CD4-positive, CD25-positive, alpha-beta regulatory T cell (primary cell): Measurements from ENCODE around the gene APOA5. TPM values are rescaled to one million over a fixed set of nuclear protein-coding genes. Genes with fewer than 3 reads are reported as not detected.

Source experiments
- ATAC-seq, 2 donors: fragments of 150-1000 bp; cut with Tn5 transposase; one replicate each; pipeline ENCODE4 v1.10.0; 2021; ENCODE audit warnings: low read depth in 2 of 2, moderate number of reproducible peaks in 2 of 2, moderate library complexity in 1 of 2
- DNase-seq, 3 donors: peaks; one replicate each; pipeline versions ENCODE4 v3.0.0 to v3.0.0-alpha.2; 2012 to 2022; ENCODE audit warnings: mixed read lengths in 1 of 3
- H3K27ac ChIP-seq: one replicate; pipeline ENCODE4 v1.7.0; 2013; ENCODE audit warnings: mild to moderate bottlenecking, low read length; ENCODE audit not compliant: insufficient read depth, poor library complexity, severe bottlenecking
- H3K27me3 ChIP-seq: one replicate; pipeline ENCODE4 v1.7.0; 2013; ENCODE audit warnings: low read length; ENCODE audit not compliant: control insufficient read depth, insufficient read depth
- H3K36me3 ChIP-seq: one replicate; pipeline ENCODE4 v1.7.0; 2013; ENCODE audit warnings: mild to moderate bottlenecking, low read length, moderate library complexity; ENCODE audit not compliant: control insufficient read depth, insufficient read depth
- H3K4me1 ChIP-seq: 2 replicates; pipeline ENCODE4 v1.7.0; 2013; ENCODE audit warnings: mild to moderate bottlenecking, low read length; ENCODE audit not compliant: insufficient read depth, control insufficient read depth, poor library complexity, severe bottlenecking
- H3K4me3 ChIP-seq: one replicate; pipeline ENCODE4 v1.7.0; 2013; ENCODE audit warnings: low read depth, mild to moderate bottlenecking, low read length, moderate library complexity
- H3K9me3 ChIP-seq, 2 experiments: 1 replicate in 1 of 2; 2 replicates in 1 of 2; pipeline ENCODE4 v1.7.0; 2013; ENCODE audit warnings: low read length in 2 of 2, mild to moderate bottlenecking in 1 of 2, moderate library complexity in 1 of 2; ENCODE audit not compliant: control insufficient read depth in 2 of 2
- H3K27ac Mint-ChIP-seq, 3 donors: one replicate each; pipeline ENCODE4 v1.8.0; 2020 to 2022; ENCODE audit warnings: mild to moderate bottlenecking in 3 of 3, mixed read lengths in 3 of 3, moderate library complexity in 2 of 3
- H3K27me3 Mint-ChIP-seq: one replicate; pipeline ENCODE4 v1.8.0; 2022; ENCODE audit warnings: mild to moderate bottlenecking, mixed read lengths
- H3K36me3 Mint-ChIP-seq: one replicate; pipeline ENCODE4 v1.8.0; 2020; ENCODE audit warnings: mixed read lengths
- H3K4me1 Mint-ChIP-seq, 4 donors: one replicate each; pipeline ENCODE4 v1.8.0; 2020 to 2022; ENCODE audit warnings: mixed read lengths in 4 of 4, mild to moderate bottlenecking in 1 of 4
- H3K4me3 Mint-ChIP-seq, 4 donors: one replicate each; pipeline ENCODE4 v1.8.0; 2020 to 2022; ENCODE audit warnings: mild to moderate bottlenecking in 4 of 4, mixed read lengths in 4 of 4, moderate library complexity in 3 of 4
- H3K9me3 Mint-ChIP-seq, 7 donors: one replicate each; pipeline ENCODE4 v1.8.0; 2020 to 2022; ENCODE audit warnings: mixed read lengths in 7 of 7, mild to moderate bottlenecking in 3 of 7, moderate library complexity in 2 of 7
- polyA plus RNA-seq, 4 donors: library from polyadenylated mRNA; unstranded; fragments of 300-500 nt; fragmentation: Illumina TruSeq; gene quantifications; one replicate each; pipeline ENCODE4 v1.2.3, GENCODE V29; 2021
- total RNA-seq: library from RNA; stranded (reverse); gene quantifications from one replicate; pipeline ENCODE4 v1.2.3, GENCODE V29; 2022

Gene APOA5
- total and polyA plus RNA-seq, 5 donors from 2014 or later: not detected

GRCh38 chr11:116813781-116814471 lies 22.2 kb upstream of the APOA5 start:
- no peaks in the 10 kb centered on the region for H3K36me3 ChIP-seq

GRCh38 chr11:116813170-116813569 lies 21.5 kb upstream of the APOA5 start:
- Mint-ChIP-seq H3K27ac (no peak overlapping the region), H3K27me3 (no peaks in the 10 kb centered on the region)

More at GRCh38 chr11:116813781-116814471, 22.2 kb upstream of the APOA5 start:
- DNase-seq (no peak), ATAC-seq (no peak)
- H3K9me3 Mint-ChIP-seq: peaks cover 0 to 1% (median 0%) of the 10 kb centered on the region in 7 donors
- no peak overlapping the region for H3K27ac ChIP-seq
- H3K9me3 ChIP-seq: no peaks in the 10 kb centered on the region
- H3K4me1 ChIP-seq: no peaks in the 10 kb centered on the region
- H3K36me3 Mint-ChIP-seq: no peaks in the 10 kb centered on the region
- H3K27ac Mint-ChIP-seq: no peak overlapping the region
- H3K27me3 Mint-ChIP-seq: no peaks in the 10 kb centered on the region
- H3K4me3 ChIP-seq: no peak overlapping the region
- H3K4me1 Mint-ChIP-seq: no peaks in the 10 kb centered on the region
- no peaks in the 10 kb centered on the region for H3K27me3 ChIP-seq
- H3K4me3 Mint-ChIP-seq: no peak overlapping the region

GRCh38 chr11:116812109-116812508 lies 20.4 kb upstream of the APOA5 start:
- no peaks in the 10 kb centered on the region for H3K4me1 ChIP-seq
- no peaks in the 10 kb centered on the region for H3K36me3 Mint-ChIP-seq
- H3K27ac Mint-ChIP-seq: no peak overlapping the region
- no peak overlapping the region for H3K27ac ChIP-seq
- H3K9me3 Mint-ChIP-seq: peaks cover 0 to 1% (median 0%) of the 10 kb centered on the region in 7 donors
- H3K4me3 Mint-ChIP-seq: no peak overlapping the region
- H3K27me3 ChIP-seq: no peaks in the 10 kb centered on the region
- no peaks in the 10 kb centered on the region for H3K9me3 ChIP-seq
- DNase-seq (no peak), ATAC-seq (no peak)
- no peak overlapping the region for H3K4me3 ChIP-seq
- H3K4me1 Mint-ChIP-seq: no peaks in the 10 kb centered on the region
- no peaks in the 10 kb centered on the region for H3K27me3 Mint-ChIP-seq
- H3K36me3 ChIP-seq: no peaks in the 10 kb centered on the region

More at GRCh38 chr11:116813170-116813569, 21.5 kb upstream of the APOA5 start:
- DNase-seq: no peak
- Mint-ChIP-seq H3K4me1 (no peaks in the 10 kb centered on the region), H3K36me3 (no peaks in the 10 kb centered on the region), H3K9me3 (peaks cover 0 to 1% (median 0%) of the 10 kb centered on the region in 7 donors), H3K4me3 (no peak overlapping the region)
- H3K9me3 ChIP-seq: no peaks in the 10 kb centered on the region
- H3K4me3 ChIP-seq: no peak overlapping the region
- ATAC-seq: no peak
- H3K4me1 ChIP-seq: no peaks in the 10 kb centered on the region
- no peaks in the 10 kb centered on the region for H3K27me3 ChIP-seq
- H3K36me3 ChIP-seq: no peaks in the 10 kb centered on the region
- no peak overlapping the region for H3K27ac ChIP-seq

GRCh38 chr11:116811194-116811593 lies 19.5 kb upstream of the APOA5 start:
- peaks cover 0 to 1% (median 0%) of the 10 kb centered on the region in 7 donors for H3K9me3 Mint-ChIP-seq
- H3K4me1 Mint-ChIP-seq: no peaks in the 10 kb centered on the region
- DNase-seq: no peak
- no peak overlapping the region for H3K27ac Mint-ChIP-seq
- Histone ChIP-seq H3K27me3 (no peaks in the 10 kb centered on the region), H3K36me3 (no peaks in the 10 kb centered on the region), H3K4me3 (no peak overlapping the region), H3K9me3 (no peaks in the 10 kb centered on the region), H3K27ac (no peak overlapping the region), H3K4me1 (no peaks in the 10 kb centered on the region)
- H3K27me3 Mint-ChIP-seq: peaks cover under 1% of the 10 kb centered on the region
- no peak overlapping the region for H3K4me3 Mint-ChIP-seq
- no peaks in the 10 kb centered on the region for H3K36me3 Mint-ChIP-seq
- no peak for ATAC-seq

GRCh38 chr11:116808262-116809175 lies 16.8 kb upstream of the APOA5 start:
- H3K27ac Mint-ChIP-seq: no peak overlapping the region
- no peaks in the 10 kb centered on the region for H3K4me1 Mint-ChIP-seq
- H3K36me3 Mint-ChIP-seq: no peaks in the 10 kb centered on the region

GRCh38 chr11:116807601-116808261 lies 16.1 kb upstream of the APOA5 start:
- Histone ChIP-seq H3K27ac (no peak overlapping the region), H3K9me3 (no peaks in the 10 kb centered on the region), H3K27me3 (no peaks in the 10 kb centered on the region), H3K4me3 (no peak overlapping the region), H3K4me1 (no peaks in the 10 kb centered on the region), H3K36me3 (no peaks in the 10 kb centered on the region)
- ATAC-seq (no peak), DNase-seq (no peak)
- Mint-ChIP-seq H3K27ac (no peak overlapping the region), H3K36me3 (no peaks in the 10 kb centered on the region), H3K4me1 (no peaks in the 10 kb centered on the region), H3K27me3 (peaks cover 9% of the 10 kb centered on the region), H3K9me3 (peaks cover 0 to 1% (median 0%) of the 10 kb centered on the region in 7 donors), H3K4me3 (no peak overlapping the region)

More at GRCh38 chr11:116808262-116809175, 16.8 kb upstream of the APOA5 start:
- H3K4me3 Mint-ChIP-seq: no peak overlapping the region
- no peaks in the 10 kb centered on the region for H3K9me3 ChIP-seq
- H3K27ac ChIP-seq: no peak overlapping the region
- H3K27me3 ChIP-seq: no peaks in the 10 kb centered on the region
- H3K27me3 Mint-ChIP-seq: peaks cover 6% of the 10 kb centered on the region
- H3K36me3 ChIP-seq: no peaks in the 10 kb centered on the region
- H3K4me3 ChIP-seq: no peak overlapping the region
- peaks cover 0 to 1% (median 0%) of the 10 kb centered on the region in 7 donors for H3K9me3 Mint-ChIP-seq
- no peak for ATAC-seq
- DNase-seq: no peak
- no peaks in the 10 kb centered on the region for H3K4me1 ChIP-seq

- peak overlapping the region in 1 of 4 donors; percentile 43 for H3K4me3 Mint-ChIP-seq
- no peaks in the 10 kb centered on the region for H3K36me3 Mint-ChIP-seq
- Histone ChIP-seq H3K27me3 (peaks cover under 1% of the 10 kb centered on the region), H3K9me3 (no peaks in the 10 kb centered on the region), H3K4me1 (no peaks in the 10 kb centered on the region), H3K4me3 (no peak overlapping the region), H3K27ac (no peak overlapping the region), H3K36me3 (no peaks in the 10 kb centered on the region)
- peaks cover 34% of the 10 kb centered on the region for H3K27me3 Mint-ChIP-seq
- DNase-seq (no peak), ATAC-seq (no peak)
- no peak overlapping the region for H3K27ac Mint-ChIP-seq
- H3K9me3 Mint-ChIP-seq: peaks cover 0 to 1% (median 0%) of the 10 kb centered on the region in 7 donors
- H3K4me1 Mint-ChIP-seq: no peaks in the 10 kb centered on the region
These were observed 12.3 kb upstream of the APOA5 start for GRCh38 chr11:116804001-116804400.
